Measurements from ENCODE around the gene ULBP2. TPM values are rescaled to one million over a fixed set of nuclear protein-coding genes. Genes with fewer than 3 reads are reported as not detected.

ULBP2 gene
- total and polyA plus RNA-seq, 2 of the 8 experiments (the other 6 are each of a cell fraction or from before 2014, with no cell fraction given) = 0.05 TPM; not detected in 1

DNA sequence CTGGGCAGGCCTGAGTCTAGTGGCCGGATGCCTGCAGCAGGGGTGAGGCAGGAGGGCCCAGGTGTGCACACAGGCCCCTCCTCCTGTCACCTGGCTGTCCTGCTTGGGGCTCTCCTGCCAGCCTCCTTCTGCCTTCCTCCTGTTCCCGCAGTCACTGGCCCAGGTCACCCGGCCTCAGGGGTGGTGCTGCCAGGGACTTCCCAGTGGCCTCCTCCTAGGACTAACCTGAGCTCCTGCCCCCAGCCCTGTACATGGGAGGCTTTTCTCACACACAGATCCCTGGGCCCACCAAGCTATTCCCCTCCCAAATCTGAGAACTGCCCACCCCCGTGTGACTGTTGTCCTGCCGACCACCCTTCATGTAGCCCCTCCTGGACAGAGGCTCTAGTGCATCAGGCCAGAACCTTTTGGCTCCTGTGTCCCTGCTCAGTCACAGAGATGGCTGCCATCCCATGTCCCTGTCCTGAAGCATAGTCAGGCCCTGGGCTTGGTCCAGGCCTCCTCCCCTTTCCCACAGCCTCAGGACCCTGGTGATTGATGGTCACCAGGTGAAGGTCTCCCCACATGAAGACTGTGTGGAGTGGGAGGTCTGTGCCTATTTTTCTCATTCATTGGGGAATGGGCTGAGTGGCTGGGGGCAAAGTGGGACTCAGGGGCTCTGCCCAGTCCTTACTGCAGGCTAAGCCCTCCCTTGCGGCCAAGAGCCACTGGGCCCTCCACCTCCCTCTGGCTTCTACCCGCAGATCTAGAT lies 20.8 kb downstream of the ULBP2 start (continued):
- TF ChIP-seq CBX8 (IDR thresholded peaks at IDR 0.05; ENCODE audit: borderline replicate concordance, low read depth, low read length) (no peak), BCL11A (IDR thresholded peaks at IDR 0.05; ENCODE audit: low read depth in 2 of 2, low read length in 2 of 2) (no peak), CHD7 (IDR thresholded peaks at IDR 0.05; ENCODE audit: insufficient replicate concordance, low read length) (no peak), BRCA1 (IDR thresholded peaks at IDR 0.05; ENCODE audit: low read depth, low read length) (no peak)

Data from H1 (cell line).